GM18951 (cell line): Measurements from ENCODE around the gene OR2G3.

Experiments
- POLR2A ChIP-seq: IDR thresholded peaks from 4 replicates; pipeline ENCODE4 v1.6.1; 2011; ENCODE audit warnings: mild to moderate bottlenecking; ENCODE audit not compliant: insufficient read length, insufficient read depth; ENCODE audit errors: extremely low read depth
- in situ Hi-C: fragments of 300-500 bp; cut with MboI; formaldehyde crosslinking; loops from one replicate; pipeline ENCODE4 v1.12.0; 2022; ENCODE audit warnings: low sequenced_read_pairs, mixed read lengths, inconsistent platforms; ENCODE audit not compliant: unreplicated experiment

The OR2G3 gene

GRCh38 chr1:247605286-247605685 lies at the start of gene OR2G3:
Gene OR2G3, plus strand, starts transcription at chr1:247605586. Its CDS starts 0 bp downstream, at chr1:247605586.
- in situ Hi-C loops, result no loop called here

GRCh38 chr1:247557926-247558674 lies 47.3 kb upstream of the OR2G3 start:
- TF ChIP-seq POLR2A, result no peak
- in situ Hi-C loops, result no loop called here

More at GRCh38 chr1:247605286-247605685, at the start of gene OR2G3:
- TF ChIP-seq POLR2A, result no peak

- in situ Hi-C loops, result no loop called here
- no peak for TF ChIP-seq POLR2A
These were observed 43.7 kb upstream of the OR2G3 start for GRCh38 chr1:247561711-247562110.

GRCh38 chr1:247562198-247562597 lies 43.2 kb upstream of the OR2G3 start:
- no peak for TF ChIP-seq POLR2A
- in situ Hi-C loops, result no loop called here

GRCh38 chr1:247574236-247574635 lies 31.1 kb upstream of the OR2G3 start:
- no peak for TF ChIP-seq POLR2A
- in situ Hi-C loops, result no loop called here

GRCh38 chr1:247574664-247575063 lies 30.7 kb upstream of the OR2G3 start:
- TF ChIP-seq POLR2A, result no peak
- in situ Hi-C loops, result loop anchor here (25.0 kb wide), 1 partner anchor 187 kb away; no protein-coding TSS in a partner anchor

GRCh38 chr1:247576514-247576913 lies 28.9 kb upstream of the OR2G3 start:
- no peak for TF ChIP-seq POLR2A
- in situ Hi-C loops, result loop anchor here (25.0 kb wide), 1 partner anchor 189 kb away; no protein-coding TSS in a partner anchor

GRCh38 chr1:247578946-247579460 lies 26.4 kb upstream of the OR2G3 start:
- no peak for TF ChIP-seq POLR2A
- in situ Hi-C loops, result loop anchor here (25.0 kb wide), 1 partner anchor 192 kb away; no protein-coding TSS in a partner anchor

GRCh38 chr1:247588060-247588459 lies 17.3 kb upstream of the OR2G3 start, which contains the start of gene OR2G2:
Gene OR2G2, plus strand, starts transcription at chr1:247588360. Its CDS starts 0 bp downstream, at chr1:247588360.
- in situ Hi-C loops, result loop anchor here (25.0 kb wide), 1 partner anchor 201 kb away; no protein-coding TSS in a partner anchor
- TF ChIP-seq POLR2A, result no peak

- in situ Hi-C loops, result no loop called here
These were observed 8.0 kb downstream of the OR2G3 start for GRCh38 chr1:247613405-247613804.

GRCh38 chr1:247614625-247615024 lies 9.2 kb downstream of the OR2G3 start:
- TF ChIP-seq POLR2A, result no peak

More at GRCh38 chr1:247613405-247613804, 8.0 kb downstream of the OR2G3 start:
- no peak for TF ChIP-seq POLR2A

GRCh38 chr1:247627951-247628350 lies 22.6 kb downstream of the OR2G3 start:
- in situ Hi-C loops, result no loop called here

More at GRCh38 chr1:247614625-247615024, 9.2 kb downstream of the OR2G3 start:
- in situ Hi-C loops, result no loop called here

GRCh38 chr1:247638011-247638410 lies 32.6 kb downstream of the OR2G3 start:
- TF ChIP-seq POLR2A, result no peak
- in situ Hi-C loops, result no loop called here

More at GRCh38 chr1:247627951-247628350, 22.6 kb downstream of the OR2G3 start:
- TF ChIP-seq POLR2A, result no peak

GRCh38 chr1:247638781-247639180 lies 33.4 kb downstream of the OR2G3 start:
- no peak for TF ChIP-seq POLR2A
- in situ Hi-C loops, result no loop called here

GRCh38 chr1:247639381-247639981 lies 34.1 kb downstream of the OR2G3 start:
- in situ Hi-C loops, result no loop called here
- TF ChIP-seq POLR2A, result no peak
